GM12891 (cell line): ENCODE measurements around the gene YWHAQ.

Experiments
- PAX5 ChIP-seq: IDR thresholded peaks from 2 replicates; pipeline ENCODE4 v1.6.1; 2011; ENCODE audit warnings: low read length, moderate library complexity, mild to moderate bottlenecking; ENCODE audit not compliant: insufficient read depth, severe bottlenecking
- POLR2A ChIP-seq: IDR thresholded peaks from 2 replicates; pipeline ENCODE4 v1.6.1; 2011; ENCODE audit warnings: low read depth, low read length, control low read depth
- POLR2AphosphoS5 ChIP-seq: IDR thresholded peaks from 2 replicates; pipeline ENCODE4 v1.6.1; 2011; ENCODE audit warnings: low read depth, low read length, control low read depth
- POU2F2 ChIP-seq: IDR thresholded peaks from 2 replicates; pipeline ENCODE4 v1.6.1; 2011; ENCODE audit warnings: low read depth, mild to moderate bottlenecking, control low read depth, low read length, moderate library complexity
- SPI1 ChIP-seq: IDR thresholded peaks from 2 replicates; pipeline ENCODE4 v1.6.1; 2011; ENCODE audit warnings: low read depth, low read length, control low read depth
- TAF1 ChIP-seq: IDR thresholded peaks from 2 replicates; pipeline ENCODE4 v1.6.1; 2011; ENCODE audit warnings: low read depth, low read length, control low read depth

DNA sequence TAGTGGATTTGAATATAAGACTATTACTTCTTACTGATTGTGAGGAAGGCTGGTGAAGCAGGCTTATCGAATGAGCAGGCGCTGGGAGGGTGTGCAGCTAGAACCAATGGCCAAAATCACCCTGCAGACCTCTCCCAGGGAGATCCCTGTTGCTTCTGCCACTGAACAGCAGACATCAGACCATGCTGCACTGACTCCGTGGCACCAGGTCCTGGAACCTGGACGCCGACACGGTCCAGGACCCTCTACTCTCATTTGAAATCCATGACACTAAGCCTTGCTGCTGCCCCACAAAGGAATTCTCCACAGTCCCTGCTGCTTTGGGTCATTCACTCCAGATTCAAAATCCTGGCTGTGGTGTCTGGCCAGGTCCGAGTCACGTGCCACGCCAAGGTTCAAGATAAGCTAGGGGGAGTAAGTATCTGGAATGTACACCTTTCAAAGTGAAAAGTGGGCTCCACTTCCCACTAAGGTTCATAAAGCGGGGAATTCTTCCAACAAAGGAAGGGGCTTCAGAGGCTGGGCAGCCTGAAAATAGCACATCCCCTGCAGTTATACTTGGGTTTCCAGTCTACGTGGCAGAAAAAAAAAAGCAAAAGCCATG lies 9.0 kb upstream of the YWHAQ start:
- TF ChIP-seq POLR2A (no peak), POLR2AphosphoS5 (no peak), TAF1 (no peak), SPI1 (no peak), POU2F2 (no peak), PAX5 (no peak)
